ENCODE measurements around the gene FAM163A. TPM values are rescaled to one million over a fixed set of nuclear protein-coding genes. Genes with fewer than 3 reads are reported as not detected.
A peak's percentile ranks its signal among the peaks of the same experiment; 100 is the strongest.
"Not testable (repeated sequence)": the region's sequence is repeated elsewhere in the genome, so short reads cannot be mapped to it uniquely, and the experiment has no call there.

Gene FAM163A
- 0.44 and 0.46 TPM in 2 replicates for total RNA-seq (2021)
- long read RNA-seq, partial matches to known transcripts, result 0 of 1 reads
- long read RNA-seq, other reads (novel, unspliced or antisense), result 0 of 1 reads

DNA sequence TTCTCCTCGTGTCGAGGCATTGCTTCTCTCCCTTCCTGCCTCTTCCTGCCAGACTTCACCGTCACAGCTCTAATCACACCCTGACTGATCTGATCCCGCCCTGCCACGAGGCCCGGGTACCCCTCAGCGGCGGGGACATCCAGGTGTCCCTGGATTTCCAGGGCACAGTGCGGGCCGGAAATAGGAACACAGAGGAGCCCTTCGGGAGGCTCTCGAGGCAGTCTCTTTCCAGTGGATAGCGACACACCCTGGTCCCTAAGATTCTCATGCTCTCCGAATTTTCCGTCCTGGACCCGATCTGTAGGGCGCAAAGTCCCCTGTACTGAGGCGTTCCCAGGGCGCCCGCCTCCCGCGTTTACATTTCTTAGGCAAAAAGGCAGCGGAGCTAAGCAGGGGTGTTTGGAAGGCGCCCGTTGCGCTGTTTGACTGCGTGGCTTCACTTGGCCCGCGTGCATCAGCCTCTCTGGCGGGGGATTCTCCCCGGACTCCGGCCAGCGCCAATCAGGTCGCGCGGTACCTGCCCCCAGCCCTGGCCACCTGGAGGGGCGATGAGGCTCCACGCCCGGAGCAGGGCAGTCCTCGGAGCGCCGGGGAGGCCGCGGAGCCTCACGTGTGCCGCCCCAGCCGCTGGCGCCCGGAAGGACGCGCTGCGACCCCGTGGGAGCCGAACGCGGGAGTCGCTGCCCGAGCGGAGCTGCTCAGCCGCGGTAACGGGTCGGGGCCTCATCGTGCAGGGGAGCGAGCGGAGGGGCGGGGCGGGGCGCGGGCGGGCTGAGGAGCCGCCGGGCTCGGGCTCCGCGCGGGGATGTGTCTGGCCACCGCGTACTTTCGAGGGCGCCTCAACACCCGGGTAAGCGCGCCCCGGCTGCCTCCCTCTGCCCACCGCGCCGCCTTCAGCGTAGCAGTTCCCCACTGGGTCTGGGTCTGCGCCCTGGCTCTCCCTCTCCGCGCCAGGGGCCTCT is at the start of gene FAM163A:
FAM163A (plus strand) TSS at position 575 of the 962 bp plus-strand sequence. CDS start 69,807 bp downstream, outside the sequence.
- no peak within 1 kb of the TSS for H3K14ac ChIP-seq (ENCODE audit: insufficient read depth, low read length)

GRCh38 chr1:179694530-179694929 is 48.6 kb upstream of the FAM163A start:
- not testable (repeated sequence) for H2BK15ac ChIP-seq (ENCODE audit: low read depth, low read length); H2BK120ac ChIP-seq (ENCODE audit: low read depth, low read length, poor library complexity, severe bottlenecking); H3K14ac ChIP-seq (ENCODE audit: insufficient read depth, low read length); H3K4me3 Mint-ChIP-seq; H3K23ac ChIP-seq (ENCODE audit: insufficient read length, low read depth, low read length); H3K27me3 ChIP-seq (ENCODE audit: insufficient read depth, low read length); H3K79me1 ChIP-seq (ENCODE audit: insufficient read depth, low read depth, low read length, poor library complexity, severe bottlenecking); H2BK5ac ChIP-seq (ENCODE audit: insufficient read length, low read length); H3K18ac ChIP-seq (ENCODE audit: insufficient read length, low read depth, low read length); H4K20me1 ChIP-seq (ENCODE audit: control insufficient read depth, insufficient read depth, insufficient read length); H4K8ac ChIP-seq (replicated peaks; ENCODE audit: insufficient read length, low read depth, low read length); H2AFZ ChIP-seq (ENCODE audit: low read length); DNase-seq; H3K79me2 ChIP-seq (ENCODE audit: insufficient read depth, low read length); H2AK5ac ChIP-seq (ENCODE audit: insufficient read length, low read length); H3K4me1 ChIP-seq (ENCODE audit: insufficient read depth, low read length); H3K27ac Mint-ChIP-seq; H4K91ac ChIP-seq (ENCODE audit: insufficient read length, low read depth, low read length); H3K4me2 ChIP-seq (ENCODE audit: insufficient read depth, insufficient read length, low read length); H3K56ac ChIP-seq (ENCODE audit: insufficient read length, low read depth, low read length); H3K9me3 ChIP-seq (ENCODE audit: control insufficient read depth, low read depth, low read length); H3K4ac ChIP-seq (ENCODE audit: low read depth, low read length); H2BK12ac ChIP-seq (ENCODE audit: insufficient read length, low read depth, low read length); H3K9ac ChIP-seq (ENCODE audit: extremely low read depth, insufficient read length, low read length); H3T11ph ChIP-seq (ENCODE audit: low read length); H4K5ac ChIP-seq (ENCODE audit: insufficient read length, low read depth, low read length); H3K23me2 ChIP-seq (ENCODE audit: insufficient read length, low read depth, low read length, poor library complexity, severe bottlenecking); H3K4me1 Mint-ChIP-seq; H2BK20ac ChIP-seq (ENCODE audit: low read depth, low read length, poor library complexity, severe bottlenecking); H3K27ac ChIP-seq (ENCODE audit: insufficient read length, low read depth, low read length); H3K36me3 Mint-ChIP-seq (ENCODE audit: insufficient read depth in 1 of 3, low read depth in 3 of 3)
- H3K27me3 Mint-ChIP-seq (ENCODE audit: low read depth), result peaks cover 15% of the 10 kb centered on the region
- no CpG with 5 or more reads among the region's 6 CpGs for WGBS (ENCODE audit: extremely low coverage, insufficient read length, low lambda C conversion rate)
- H3K9me3 Mint-ChIP-seq, result peaks cover 4 to 16% of the 10 kb centered on the region in 2 experiments; a peak in 3 of 5 replicates

More for the DNA sequence above, at the start of gene FAM163A:
- H3K18ac ChIP-seq (ENCODE audit: insufficient read length, low read depth, low read length), result no peak within 1 kb of the TSS
- H3K4me3 Mint-ChIP-seq, result peak within 1 kb of the TSS; percentile 55 to 82
- no peaks in the 10 kb centered on the region for H3K79me1 ChIP-seq (ENCODE audit: insufficient read depth, low read depth, low read length, poor library complexity, severe bottlenecking)
- peaks cover 11% of the 10 kb centered on the region for H3K23me2 ChIP-seq (ENCODE audit: insufficient read length, low read depth, low read length, poor library complexity, severe bottlenecking)
- no peak within 1 kb of the TSS for H3K27ac ChIP-seq (ENCODE audit: insufficient read length, low read depth, low read length)
- H2AK5ac ChIP-seq (ENCODE audit: insufficient read length, low read length), result no peak within 1 kb of the TSS
- H4K8ac ChIP-seq (replicated peaks; ENCODE audit: insufficient read length, low read depth, low read length), result no peak within 1 kb of the TSS
- no peak within 1 kb of the TSS for H2BK20ac ChIP-seq (ENCODE audit: low read depth, low read length, poor library complexity, severe bottlenecking)
- peaks cover 89% of the 10 kb centered on the region for H3K27me3 Mint-ChIP-seq (ENCODE audit: low read depth)
- H3T11ph ChIP-seq (ENCODE audit: low read length), result no peak within 1 kb of the TSS
- no peak within 1 kb of the TSS for H2AFZ ChIP-seq (ENCODE audit: low read length)
- H3K9me3 ChIP-seq (ENCODE audit: control insufficient read depth, low read depth, low read length), result no peaks in the 10 kb centered on the region
- H3K9ac ChIP-seq (ENCODE audit: extremely low read depth, insufficient read length, low read length), result no peak within 1 kb of the TSS
- no peak within 1 kb of the TSS for H3K56ac ChIP-seq (ENCODE audit: insufficient read length, low read depth, low read length)
- H4K5ac ChIP-seq (ENCODE audit: insufficient read length, low read depth, low read length), result no peak within 1 kb of the TSS
- WGBS (ENCODE audit: extremely low coverage, insufficient read length, low lambda C conversion rate), result no CpG with 5 or more reads among the region's 92 CpGs
- no peak within 1 kb of the TSS for H4K91ac ChIP-seq (ENCODE audit: insufficient read length, low read depth, low read length)
- H3K79me2 ChIP-seq (ENCODE audit: insufficient read depth, low read length), result no peaks in the 10 kb centered on the region
- peaks cover 44% of the 10 kb centered on the region; the same call in 1 of the 2 replicates for H3K27me3 ChIP-seq (ENCODE audit: insufficient read depth, low read length)
- peaks cover 0 to 3% of the 10 kb centered on the region in 2 experiments; a peak in 1 of 5 replicates for H3K9me3 Mint-ChIP-seq
- H3K36me3 Mint-ChIP-seq (ENCODE audit: insufficient read depth in 1 of 3, low read depth in 3 of 3), result no peaks in the 10 kb centered on the region; a peak in 1 of 7 replicates
- H3K4me1 ChIP-seq (ENCODE audit: insufficient read depth, low read length), result no peaks in the 10 kb centered on the region
- H3K23ac ChIP-seq (ENCODE audit: insufficient read length, low read depth, low read length), result no peak within 1 kb of the TSS
- no peak within 1 kb of the TSS for H3K27ac Mint-ChIP-seq
- DNase-seq, result peak; percentile 64
- H2BK15ac ChIP-seq (ENCODE audit: low read depth, low read length), result no peak within 1 kb of the TSS
- no peak within 1 kb of the TSS for H2BK120ac ChIP-seq (ENCODE audit: low read depth, low read length, poor library complexity, severe bottlenecking)
- H2BK12ac ChIP-seq (ENCODE audit: insufficient read length, low read depth, low read length), result no peak within 1 kb of the TSS
- peak within 1 kb of the TSS; percentile 77 for H3K4me2 ChIP-seq (ENCODE audit: insufficient read depth, insufficient read length, low read length)
- H3K4me1 Mint-ChIP-seq, result peaks cover 15 to 24% of the 10 kb centered on the region in 2 experiments
- H2BK5ac ChIP-seq (ENCODE audit: insufficient read length, low read length), result no peak within 1 kb of the TSS
- TF ChIP-seq CTCF (conservative IDR thresholded peaks at IDR 0.05), result no peak
- no peak within 1 kb of the TSS for H3K4ac ChIP-seq (ENCODE audit: low read depth, low read length)
- H4K20me1 ChIP-seq (ENCODE audit: control insufficient read depth, insufficient read depth, insufficient read length), result no peaks in the 10 kb centered on the region

Data from H9 (cell line).